ENCODE measurements around the gene GRIN2A. TPM values are rescaled to one million over a fixed set of nuclear protein-coding genes. Genes with fewer than 3 reads are reported as not detected.

GRIN2A gene
- total RNA-seq, 2 experiments from 2014 or later: not detected

DNA sequence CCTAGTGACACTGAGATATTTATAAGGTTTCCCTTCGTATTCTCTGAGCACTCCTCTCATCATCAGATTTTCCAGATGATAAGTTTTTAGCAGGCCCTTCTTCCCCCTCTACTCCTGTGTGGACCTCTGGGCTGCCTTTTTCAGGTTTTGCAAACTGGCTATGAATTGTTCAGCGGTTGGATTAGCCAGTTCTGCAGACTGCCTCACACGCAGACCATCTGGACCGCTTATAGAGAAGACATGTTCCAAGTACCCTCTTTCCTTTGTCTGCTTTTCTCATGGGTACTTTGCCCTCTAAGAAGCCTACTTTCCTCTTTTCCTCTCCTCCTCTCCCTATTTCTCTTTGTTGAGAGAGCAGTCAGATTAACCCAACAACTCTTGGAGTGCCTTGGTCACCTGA lies 111.6 kb downstream of the GRIN2A start:
- no peaks in the 10 kb centered on the region for H3K9me3 Mint-ChIP-seq
- H3K27me3 Mint-ChIP-seq: peaks cover 2% of the 10 kb centered on the region
- TF ChIP-seq, protein P1, sequence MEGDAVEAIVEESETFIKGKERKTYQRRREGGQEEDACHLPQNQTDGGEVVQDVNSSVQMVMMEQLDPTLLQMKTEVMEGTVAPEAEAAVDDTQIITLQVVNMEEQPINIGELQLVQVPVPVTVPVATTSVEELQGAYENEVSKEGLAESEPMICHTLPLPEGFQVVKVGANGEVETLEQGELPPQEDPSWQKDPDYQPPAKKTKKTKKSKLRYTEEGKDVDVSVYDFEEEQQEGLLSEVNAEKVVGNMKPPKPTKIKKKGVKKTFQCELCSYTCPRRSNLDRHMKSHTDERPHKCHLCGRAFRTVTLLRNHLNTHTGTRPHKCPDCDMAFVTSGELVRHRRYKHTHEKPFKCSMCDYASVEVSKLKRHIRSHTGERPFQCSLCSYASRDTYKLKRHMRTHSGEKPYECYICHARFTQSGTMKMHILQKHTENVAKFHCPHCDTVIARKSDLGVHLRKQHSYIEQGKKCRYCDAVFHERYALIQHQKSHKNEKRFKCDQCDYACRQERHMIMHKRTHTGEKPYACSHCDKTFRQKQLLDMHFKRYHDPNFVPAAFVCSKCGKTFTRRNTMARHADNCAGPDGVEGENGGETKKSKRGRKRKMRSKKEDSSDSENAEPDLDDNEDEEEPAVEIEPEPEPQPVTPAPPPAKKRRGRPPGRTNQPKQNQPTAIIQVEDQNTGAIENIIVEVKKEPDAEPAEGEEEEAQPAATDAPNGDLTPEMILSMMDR (IDR thresholded peaks at IDR 0.05): no peak
- H3K4me3 Mint-ChIP-seq: no peak overlapping the region
- intact Hi-C loops (cut with micrococcal nuclease): no loop called here
- DNase-seq (no peak), ATAC-seq (no peak)
- H3K4me1 Mint-ChIP-seq (ENCODE audit: low read depth): no peaks in the 10 kb centered on the region
- no peaks in the 10 kb centered on the region for H3K36me3 Mint-ChIP-seq (ENCODE audit: low read depth)
- CTCF ChIA-PET: no interaction called here
- POLR2A ChIA-PET: no interaction called here
- H3K27ac Mint-ChIP-seq: no peak overlapping the region

DNA sequence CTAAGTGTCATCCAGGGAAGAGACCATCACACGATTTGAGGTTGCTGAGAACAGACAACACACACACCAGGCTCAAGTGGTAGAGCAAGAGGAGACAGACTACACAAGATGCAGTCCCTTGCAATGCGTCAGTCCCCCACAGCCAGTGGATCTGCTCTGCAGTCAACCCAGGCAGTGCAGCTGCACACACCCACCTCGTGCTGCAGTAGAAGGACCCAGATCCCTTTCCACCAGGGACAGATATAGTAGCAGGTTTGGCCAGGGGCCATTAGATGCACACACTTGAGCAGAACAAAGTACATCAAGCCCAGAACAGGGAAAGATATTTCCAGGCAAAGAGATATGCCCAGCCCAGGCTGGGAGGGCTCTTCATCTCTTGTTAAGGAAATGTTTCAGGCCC lies 112.9 kb downstream of the GRIN2A start:
- CTCF ChIA-PET: no interaction called here
- TF ChIP-seq, protein P1 (IDR thresholded peaks at IDR 0.05): no peak
- DNase-seq (no peak), ATAC-seq (no peak)
- Mint-ChIP-seq H3K36me3 (ENCODE audit: low read depth) (no peaks in the 10 kb centered on the region), H3K27ac (no peak overlapping the region), H3K27me3 (peaks cover 1% of the 10 kb centered on the region), H3K9me3 (no peaks in the 10 kb centered on the region), H3K4me3 (no peak overlapping the region), H3K4me1 (ENCODE audit: low read depth) (no peaks in the 10 kb centered on the region)
- intact Hi-C loops (cut with micrococcal nuclease): no loop called here
- POLR2A ChIA-PET: no interaction called here

DNA sequence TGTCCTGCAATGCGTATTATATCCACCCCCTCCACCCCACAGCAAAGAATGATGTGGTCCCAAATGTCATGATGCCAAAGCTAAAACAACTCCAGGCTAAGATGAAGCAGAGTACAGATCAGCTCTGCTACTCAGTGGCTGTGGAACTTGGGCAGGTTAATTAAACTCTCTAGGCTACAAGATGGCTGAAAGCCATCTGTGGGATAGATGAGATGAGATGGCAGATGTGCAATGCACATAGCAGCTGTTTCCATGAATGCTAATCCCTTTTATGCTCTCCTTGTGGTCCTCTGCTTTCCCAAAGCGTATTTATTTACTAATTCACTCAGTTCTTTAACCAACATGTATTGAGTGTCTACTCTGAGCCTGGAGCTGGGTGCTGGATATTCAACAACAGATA lies 114.4 kb downstream of the GRIN2A start:
- DNase-seq (no peak), ATAC-seq (no peak)
- intact Hi-C loops (cut with micrococcal nuclease): no loop called here
- ChIA-PET CTCF (no interaction called here), POLR2A (no interaction called here)
- Mint-ChIP-seq H3K9me3 (no peaks in the 10 kb centered on the region), H3K4me1 (ENCODE audit: low read depth) (no peaks in the 10 kb centered on the region), H3K36me3 (ENCODE audit: low read depth) (no peaks in the 10 kb centered on the region), H3K27me3 (peaks cover 1% of the 10 kb centered on the region), H3K27ac (no peak overlapping the region), H3K4me3 (no peak overlapping the region)
- TF ChIP-seq, protein P1 (IDR thresholded peaks at IDR 0.05): no peak

DNA sequence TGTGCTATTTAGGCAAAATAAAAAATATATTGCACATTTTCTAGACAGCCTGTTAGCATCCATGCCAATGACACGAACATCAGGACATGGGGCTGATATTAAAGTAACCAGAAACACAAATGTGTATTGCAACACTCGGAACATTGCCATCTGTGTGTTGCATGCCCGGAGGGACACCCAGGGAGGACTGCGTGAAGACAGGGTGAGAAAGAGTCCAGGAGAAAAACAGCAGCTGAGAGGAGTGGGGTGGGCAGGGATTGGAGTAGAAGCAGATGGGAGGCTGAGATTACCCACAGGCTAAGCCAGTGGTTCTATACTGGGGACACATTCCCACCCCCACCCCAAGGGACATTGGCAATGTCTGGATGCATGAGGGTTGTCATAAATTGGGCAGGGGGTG lies 114.8 kb downstream of the GRIN2A start:
- intact Hi-C loops (cut with micrococcal nuclease): no loop called here
- no peaks in the 10 kb centered on the region for H3K9me3 Mint-ChIP-seq
- no peak for DNase-seq
- no peaks in the 10 kb centered on the region for H3K4me1 Mint-ChIP-seq (ENCODE audit: low read depth)
- H3K4me3 Mint-ChIP-seq: no peak overlapping the region
- CTCF ChIA-PET: no interaction called here
- POLR2A ChIA-PET: no interaction called here
- H3K27ac Mint-ChIP-seq: no peak overlapping the region
- ATAC-seq: no peak
- no peaks in the 10 kb centered on the region for H3K36me3 Mint-ChIP-seq (ENCODE audit: low read depth)
- TF ChIP-seq, protein P1 (IDR thresholded peaks at IDR 0.05): no peak
- peaks cover 1% of the 10 kb centered on the region for H3K27me3 Mint-ChIP-seq

DNA sequence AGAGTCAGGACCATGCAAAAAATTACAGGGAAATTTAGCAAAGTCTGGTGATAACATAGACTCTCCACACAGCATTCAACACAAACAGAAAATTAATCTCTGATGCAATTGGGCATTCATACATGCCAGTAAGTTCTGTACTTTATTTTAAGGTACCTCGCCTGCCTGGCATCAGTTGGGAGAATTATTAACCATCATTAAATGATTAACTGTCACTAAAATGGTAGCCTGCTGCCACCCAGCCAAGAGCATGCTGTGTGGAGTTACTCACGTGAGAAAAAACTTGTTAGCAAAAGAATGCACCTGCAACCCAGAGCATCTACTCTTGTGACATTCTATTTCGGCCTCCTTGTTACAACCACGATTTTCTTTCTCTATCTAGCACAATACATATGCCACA lies 117.2 kb downstream of the GRIN2A start:
- intact Hi-C loops (cut with micrococcal nuclease): no loop called here
- H3K27ac Mint-ChIP-seq: no peak overlapping the region

More for the DNA sequence above, 117.2 kb downstream of the GRIN2A start:
- CTCF ChIA-PET: no interaction called here
- TF ChIP-seq, protein P1 (IDR thresholded peaks at IDR 0.05): no peak
- no peaks in the 10 kb centered on the region for H3K36me3 Mint-ChIP-seq (ENCODE audit: low read depth)
- POLR2A ChIA-PET: no interaction called here
- no peaks in the 10 kb centered on the region for H3K4me1 Mint-ChIP-seq (ENCODE audit: low read depth)
- no peaks in the 10 kb centered on the region for H3K9me3 Mint-ChIP-seq
- peaks cover 1% of the 10 kb centered on the region for H3K27me3 Mint-ChIP-seq
- DNase-seq (no peak), ATAC-seq (no peak)
- no peak overlapping the region for H3K4me3 Mint-ChIP-seq

Data from activated CD8-positive, alpha-beta T cell treated with anti-CD3 and anti-CD28 coated beads for 36 hours (primary cell).